H1 (cell line): Measurements from ENCODE around the gene WDR6. TPM values are rescaled to one million over a fixed set of nuclear protein-coding genes. Genes with fewer than 3 reads are reported as not detected.

Source experiments
- CEBPB ChIP-seq: IDR thresholded peaks from 2 replicates; pipeline ENCODE4 v1.6.1; 2012; ENCODE audit warnings: low read depth, low read length
- CREB1 ChIP-seq: IDR thresholded peaks from 2 replicates; pipeline ENCODE4 v1.6.1; 2012; ENCODE audit warnings: inconsistent platforms
- KDM1A ChIP-seq: fragments of 200-600, 300-600 bp; sonication (generic); IDR thresholded peaks from 2 replicates; pipeline ENCODE4 v1.7.1; 2016; ENCODE audit warnings: mild to moderate bottlenecking, low read length, borderline replicate concordance
- RFX5 ChIP-seq: IDR thresholded peaks from 2 replicates; pipeline ENCODE4 v1.6.1; 2011; ENCODE audit warnings: low read depth, low read length, improper control_type of control experiment, borderline replicate concordance
- SIN3A ChIP-seq, 2 experiments: IDR thresholded peaks in 1 of 2; conservative IDR thresholded peaks in 1 of 2; 2 replicates each; pipeline ENCODE4 v1.6.1; 2011 to 2012; ENCODE audit warnings: low read length in 2 of 2, improper control_type of control experiment in 1 of 2, low read depth in 1 of 2, mild to moderate bottlenecking in 1 of 2
- TEAD4 ChIP-seq: IDR thresholded peaks from 2 replicates; pipeline ENCODE4 v1.6.1; 2012; ENCODE audit warnings: low read depth, low read length, inconsistent platforms, mixed read lengths
- polyA plus RNA-seq, 7 experiments: library from polyadenylated mRNA; depleted of rRNA in 3 of 7; stranded (reverse) in 5 of 7; unstranded in 2 of 7; fragments of >200 nt in 5 of 7; fragments of 200-250 nt in 2 of 7; gene quantifications; 1 replicate in 5 of 7; 2 replicates in 1 of 7; 4 replicates in 1 of 7; pipeline versions ENCODE4 v1.2.1 to v1.2.3, GENCODE V29; 2011 to 2013; ENCODE audit warnings: missing spikeins in 2 of 7, mixed read lengths in 2 of 7
- total RNA-seq: library from RNA; stranded (reverse); fragmentation: NEBNext Ultra II Directional; extraction: Animal tissue kit (Norgen Biotek cat#: 25700); gene quantifications from 2 replicates; pipeline ENCODE4 v1.2.1, GENCODE V29; 2021
- TF ChIP-seq, protein P1 (sequence below), 3 experiments: IDR thresholded peaks; 1 replicate in 2 of 3; 2 replicates in 1 of 3; pipeline versions ENCODE4 v1.5.1 to v1.6.1; 2011; ENCODE audit warnings: low read length in 3 of 3, mild to moderate bottlenecking in 3 of 3, inconsistent platforms in 2 of 3, low read depth in 1 of 3, moderate library complexity in 1 of 3; ENCODE audit not compliant: insufficient read depth in 1 of 3; ENCODE audit errors: control extremely low read depth in 1 of 3

Gene WDR6
- total and polyA plus RNA-seq, 2 of the 8 experiments (the other 6 are each of a cell fraction or from before 2014, with no cell fraction given): 180 to 257 TPM

GRCh38 chr3:49005998-49006397 is 1.2 kb upstream of the WDR6 start (continued):
- TF ChIP-seq RFX5 (no peak), SIN3A (conservative IDR thresholded peaks at IDR 0.05 in 1 of 2, IDR thresholded peaks at IDR 0.05 in 1 of 2; ENCODE audit: low read depth in 1 of 2, low read length in 2 of 2) (no peak), KDM1A (no peak), CREB1 (no peak), CEBPB (no peak), TEAD4 (no peak)
- TF ChIP-seq, protein P1, sequence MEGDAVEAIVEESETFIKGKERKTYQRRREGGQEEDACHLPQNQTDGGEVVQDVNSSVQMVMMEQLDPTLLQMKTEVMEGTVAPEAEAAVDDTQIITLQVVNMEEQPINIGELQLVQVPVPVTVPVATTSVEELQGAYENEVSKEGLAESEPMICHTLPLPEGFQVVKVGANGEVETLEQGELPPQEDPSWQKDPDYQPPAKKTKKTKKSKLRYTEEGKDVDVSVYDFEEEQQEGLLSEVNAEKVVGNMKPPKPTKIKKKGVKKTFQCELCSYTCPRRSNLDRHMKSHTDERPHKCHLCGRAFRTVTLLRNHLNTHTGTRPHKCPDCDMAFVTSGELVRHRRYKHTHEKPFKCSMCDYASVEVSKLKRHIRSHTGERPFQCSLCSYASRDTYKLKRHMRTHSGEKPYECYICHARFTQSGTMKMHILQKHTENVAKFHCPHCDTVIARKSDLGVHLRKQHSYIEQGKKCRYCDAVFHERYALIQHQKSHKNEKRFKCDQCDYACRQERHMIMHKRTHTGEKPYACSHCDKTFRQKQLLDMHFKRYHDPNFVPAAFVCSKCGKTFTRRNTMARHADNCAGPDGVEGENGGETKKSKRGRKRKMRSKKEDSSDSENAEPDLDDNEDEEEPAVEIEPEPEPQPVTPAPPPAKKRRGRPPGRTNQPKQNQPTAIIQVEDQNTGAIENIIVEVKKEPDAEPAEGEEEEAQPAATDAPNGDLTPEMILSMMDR (IDR thresholded peaks at IDR 0.05; ENCODE audit: control extremely low read depth in 1 of 3, insufficient read depth in 1 of 3, low read depth in 1 of 3, low read length in 3 of 3): no peak
